DND-41 (cell line): ENCODE results near the gene GREB1.

Experiments used
- CTCF ChIP-seq: IDR thresholded peaks from 2 replicates; pipeline ENCODE4 v1.5.1; 2012; ENCODE audit warnings: borderline replicate concordance, low read length, moderate library complexity, mild to moderate bottlenecking; ENCODE audit not compliant: poor library complexity, severe bottlenecking; ENCODE audit errors: extremely low read depth
- EZH2 ChIP-seq: IDR thresholded peaks from 3 replicates; pipeline ENCODE4 v1.6.1; 2012; ENCODE audit warnings: borderline replicate concordance, low read depth, mild to moderate bottlenecking, moderate library complexity, low read length, inconsistent platforms; ENCODE audit not compliant: severe bottlenecking

- TF ChIP-seq CTCF: no peak
- TF ChIP-seq EZH2: no peak
Measured at GRCh38 chr2:11658208-11659114, 124.6 kb downstream of the GREB1 start.
